HG03521 (cell line): ENCODE measurements around the gene PSME1.
A peak's percentile ranks its signal among the peaks of the same experiment; 100 is the strongest.

ENCODE experiments used
- ATAC-seq: cut with Tn5 transposase; IDR thresholded peaks from one replicate; pipeline ENCODE4 v1.9.1; 2021; ENCODE audit warnings: mild to moderate bottlenecking, moderate library complexity; ENCODE audit not compliant: unreplicated experiment

Gene PSME1

DNA sequence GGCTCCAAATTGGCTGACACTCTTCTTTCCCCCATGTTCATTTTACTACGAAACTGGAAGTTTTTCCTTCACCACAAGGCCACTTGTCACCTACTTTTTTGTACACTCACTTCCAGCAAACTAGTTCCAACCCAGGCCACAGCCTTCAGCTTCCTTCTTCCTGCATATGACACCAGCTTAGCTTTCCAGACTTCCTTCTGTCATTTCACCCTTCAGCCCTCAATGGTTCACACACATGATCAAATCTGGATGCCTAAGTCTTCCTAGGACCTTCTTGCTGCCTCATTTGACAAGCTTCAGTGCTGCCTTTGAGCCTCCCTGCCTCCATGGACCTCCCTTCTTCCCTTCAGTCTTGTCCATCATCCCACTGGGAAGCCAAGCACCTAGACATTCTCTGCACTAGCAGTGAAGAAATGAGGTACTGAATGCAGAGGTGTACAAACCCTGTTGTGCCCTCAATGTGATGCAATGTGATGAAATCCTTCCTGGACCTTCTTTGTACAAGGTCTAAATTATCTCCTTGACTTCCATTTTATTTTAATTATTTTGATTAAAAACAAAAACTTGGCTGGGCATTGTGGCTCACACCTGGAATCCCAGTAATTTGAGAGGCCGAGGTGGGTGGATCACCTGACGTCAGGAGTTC, 31.6 kb downstream of the PSME1 start:
- no peak for ATAC-seq

DNA sequence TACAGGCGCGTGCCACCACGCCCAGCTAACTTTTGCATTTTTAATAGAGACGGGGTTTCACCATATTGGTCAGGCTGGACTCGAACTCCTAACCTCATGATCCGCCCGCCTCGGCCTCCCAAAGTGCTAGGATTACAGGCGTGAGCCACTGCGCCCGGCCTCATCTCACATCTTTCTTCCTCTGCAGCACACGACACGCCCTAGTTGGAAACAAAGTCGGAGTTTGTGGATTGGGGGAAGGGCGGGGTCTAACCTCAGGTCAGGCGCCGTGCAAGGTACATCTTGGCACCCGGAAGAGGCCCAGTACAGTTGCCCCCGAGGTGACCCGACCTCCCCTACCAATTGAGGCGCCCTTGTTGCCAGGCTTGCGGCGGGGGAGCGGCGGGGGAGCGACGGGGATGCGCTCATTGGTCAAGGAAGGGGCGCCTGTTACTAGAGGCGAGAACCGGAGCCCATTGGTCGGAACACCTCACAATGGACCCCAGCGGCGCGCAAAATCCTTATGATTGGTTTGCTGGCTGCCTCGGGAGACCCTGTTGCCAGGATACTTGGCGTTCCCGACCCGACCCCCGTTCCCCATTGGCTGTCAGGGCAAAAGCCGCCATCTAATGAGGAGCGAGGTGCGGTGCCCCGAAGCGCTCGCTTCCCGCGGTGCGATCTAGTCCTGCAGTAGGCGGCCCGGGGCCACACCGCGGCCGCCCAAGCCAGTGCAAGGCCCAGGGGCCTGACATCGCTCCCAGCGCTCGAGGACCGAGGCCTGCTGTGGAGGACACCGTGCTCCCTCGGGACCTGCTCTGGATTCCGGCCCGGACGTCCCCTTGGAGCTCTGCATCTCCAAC, 35.6 kb downstream of the PSME1 start, which contains the start of gene REC8:
Gene REC8 (plus strand): TSS at position 659 of the 839 bp plus-strand sequence. CDS start 473 bp downstream, outside the sequence.
- ATAC-seq = peak; percentile 66

DNA sequence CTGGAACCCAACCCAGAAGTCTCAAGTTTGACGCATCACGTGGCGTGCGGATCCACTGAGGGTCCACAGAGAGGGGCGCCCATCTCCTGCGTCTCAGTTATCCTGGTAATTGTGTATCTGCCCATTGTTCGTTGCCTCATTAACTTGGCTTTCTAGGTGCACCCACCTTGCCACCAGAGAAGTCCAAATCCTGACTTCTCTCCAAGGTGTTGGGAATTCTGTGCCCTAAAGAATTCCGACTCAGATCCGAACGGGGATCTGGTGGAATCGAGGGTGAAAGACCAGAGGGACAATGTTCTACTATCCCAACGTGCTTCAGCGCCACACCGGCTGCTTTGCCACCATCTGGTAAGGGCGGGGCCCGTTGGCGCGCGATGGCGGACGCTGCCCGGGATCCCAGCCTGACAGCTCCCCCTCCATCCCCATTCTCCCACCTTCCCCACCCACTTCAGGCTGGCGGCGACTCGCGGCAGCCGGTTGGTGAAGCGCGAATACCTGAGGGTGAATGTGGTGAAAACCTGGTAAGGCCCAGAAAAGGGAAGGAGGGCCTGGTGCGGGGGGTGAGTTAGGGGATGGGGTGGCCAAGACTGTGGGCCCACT, 36.4 kb downstream of the PSME1 start:
- no peak for ATAC-seq

DNA sequence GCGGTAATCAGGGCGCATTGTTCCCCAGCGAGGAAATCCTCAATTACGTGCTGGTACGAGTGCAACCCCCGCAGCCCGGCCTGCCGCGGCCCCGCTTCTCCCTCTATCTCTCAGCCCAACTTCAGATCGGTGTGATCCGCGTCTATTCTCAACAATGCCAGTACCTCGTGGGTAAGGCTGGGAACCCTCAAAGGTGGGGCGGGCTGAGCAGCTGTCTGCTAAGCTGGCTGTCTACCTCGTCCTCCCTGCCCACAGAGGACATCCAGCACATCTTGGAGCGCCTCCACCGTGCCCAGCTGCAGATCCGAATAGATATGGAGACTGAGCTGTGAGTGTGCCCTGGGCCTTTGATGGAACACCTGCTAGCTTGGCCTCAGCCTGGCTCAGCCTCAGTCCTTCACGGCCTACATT, 36.9 kb downstream of the PSME1 start:
- no peak for ATAC-seq

DNA sequence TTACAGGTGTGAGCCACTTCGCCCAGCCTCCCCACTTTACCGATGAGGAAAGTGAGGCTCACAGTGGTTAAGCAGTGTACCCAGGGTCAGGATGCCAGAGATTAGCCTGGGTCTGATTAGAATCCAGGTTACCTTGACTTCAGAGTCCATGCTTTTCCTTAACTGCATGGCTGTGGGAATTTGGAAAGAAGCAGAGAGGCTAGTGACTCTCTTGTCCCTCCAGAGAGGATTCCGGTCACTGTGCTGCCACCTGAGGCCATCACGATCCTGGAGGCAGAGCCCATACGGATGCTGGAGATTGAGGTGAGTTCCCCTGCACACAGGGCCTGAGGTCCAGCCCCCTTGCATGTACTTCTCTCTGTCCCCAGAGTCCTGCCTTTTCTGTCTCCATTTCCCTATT, 40.6 kb downstream of the PSME1 start:
- no peak for ATAC-seq

DNA sequence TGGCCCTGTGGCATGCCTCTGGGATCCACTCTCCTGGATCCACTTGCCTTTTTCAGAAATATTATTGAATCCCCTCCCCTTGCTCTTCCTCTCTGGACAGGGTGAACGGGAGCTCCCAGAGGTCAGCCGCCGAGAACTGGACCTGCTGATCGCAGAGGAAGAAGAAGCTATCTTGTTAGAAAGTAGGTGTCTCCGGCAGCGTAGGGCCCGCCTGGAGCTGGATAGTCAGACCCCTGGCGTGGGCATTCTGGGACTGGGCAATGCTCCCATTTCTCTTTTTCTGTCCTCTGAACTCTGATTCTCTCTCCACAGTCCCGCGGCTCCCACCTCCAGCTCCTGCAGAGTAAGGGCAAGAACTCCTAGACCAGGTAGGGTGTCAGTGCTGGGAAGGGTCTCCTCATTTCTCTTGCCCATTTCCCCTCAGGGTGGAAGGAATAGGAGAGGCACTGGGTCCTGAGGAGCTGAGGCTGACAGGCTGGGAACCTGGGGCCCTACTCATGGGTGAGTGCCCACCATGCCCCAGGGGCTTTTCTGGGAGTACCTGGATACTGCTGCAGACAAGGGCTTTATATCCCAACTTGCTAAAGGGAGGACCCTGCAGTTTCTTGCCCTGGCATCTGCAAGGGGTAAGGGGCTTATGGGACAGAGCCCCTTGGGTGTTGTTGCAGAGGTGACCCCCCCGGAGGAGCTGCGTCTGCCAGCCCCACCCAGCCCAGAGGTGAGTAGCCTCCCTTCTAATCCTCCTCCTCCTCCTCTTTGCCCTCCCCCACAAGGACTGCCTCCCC, 41.2 kb downstream of the PSME1 start:
- ATAC-seq = no peak

DNA sequence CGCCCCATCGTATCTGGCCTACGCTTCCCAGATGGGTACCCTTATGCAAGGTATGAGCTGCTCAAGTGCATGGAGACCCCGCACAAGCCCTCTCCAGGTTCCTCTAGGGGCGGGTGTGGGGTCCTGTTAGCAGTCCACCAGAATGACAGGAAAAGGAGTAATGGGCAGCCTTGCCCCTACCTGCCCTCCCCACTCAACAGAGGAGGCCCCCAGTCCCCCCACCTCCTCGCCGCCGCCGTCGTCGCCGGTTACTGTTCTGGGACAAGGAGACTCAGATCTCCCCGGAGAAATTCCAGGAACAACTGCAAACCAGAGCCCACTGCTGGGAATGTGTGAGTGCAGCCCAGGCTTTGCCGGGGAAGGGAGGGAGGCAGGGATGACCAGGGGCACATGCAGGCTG, 41.9 kb downstream of the PSME1 start:
- ATAC-seq = no peak

DNA sequence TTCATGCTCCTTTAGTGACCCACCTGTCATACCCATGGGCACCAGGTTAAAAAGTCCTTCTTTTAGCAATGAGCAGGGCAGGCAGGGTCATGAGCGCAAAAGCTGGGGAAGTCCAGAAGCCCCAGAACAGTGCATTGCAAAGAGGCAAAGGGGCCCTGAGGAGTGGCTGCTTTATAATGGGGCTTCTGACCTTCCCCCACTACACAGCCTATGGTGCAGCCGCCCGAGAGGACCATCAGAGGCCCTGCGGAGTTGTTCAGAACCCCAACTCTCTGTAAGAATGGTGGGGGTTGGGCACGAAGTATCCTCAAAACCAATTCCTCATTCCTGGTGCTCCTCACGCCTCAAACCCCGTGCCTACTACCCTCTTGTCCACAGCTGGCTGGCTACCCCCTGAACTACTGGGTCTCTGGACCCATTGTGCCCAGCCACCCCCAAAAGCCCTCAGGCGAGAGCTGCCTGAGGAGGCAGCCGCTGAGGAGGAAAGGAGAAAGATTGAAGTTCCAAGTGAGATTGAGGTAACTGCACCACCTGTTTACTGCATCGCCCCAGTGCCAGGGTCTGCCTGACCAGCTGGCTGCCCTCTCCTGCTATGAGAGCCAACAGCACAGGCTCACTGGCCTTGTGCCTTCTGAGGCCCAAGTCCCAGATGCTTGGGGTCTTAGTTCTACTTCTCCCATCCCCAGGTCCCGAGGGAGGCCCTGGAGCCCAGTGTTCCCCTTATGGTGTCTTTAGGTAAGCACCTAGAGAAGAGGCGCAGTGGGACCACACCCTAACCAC, 42.6 kb downstream of the PSME1 start:
- no peak for ATAC-seq

DNA sequence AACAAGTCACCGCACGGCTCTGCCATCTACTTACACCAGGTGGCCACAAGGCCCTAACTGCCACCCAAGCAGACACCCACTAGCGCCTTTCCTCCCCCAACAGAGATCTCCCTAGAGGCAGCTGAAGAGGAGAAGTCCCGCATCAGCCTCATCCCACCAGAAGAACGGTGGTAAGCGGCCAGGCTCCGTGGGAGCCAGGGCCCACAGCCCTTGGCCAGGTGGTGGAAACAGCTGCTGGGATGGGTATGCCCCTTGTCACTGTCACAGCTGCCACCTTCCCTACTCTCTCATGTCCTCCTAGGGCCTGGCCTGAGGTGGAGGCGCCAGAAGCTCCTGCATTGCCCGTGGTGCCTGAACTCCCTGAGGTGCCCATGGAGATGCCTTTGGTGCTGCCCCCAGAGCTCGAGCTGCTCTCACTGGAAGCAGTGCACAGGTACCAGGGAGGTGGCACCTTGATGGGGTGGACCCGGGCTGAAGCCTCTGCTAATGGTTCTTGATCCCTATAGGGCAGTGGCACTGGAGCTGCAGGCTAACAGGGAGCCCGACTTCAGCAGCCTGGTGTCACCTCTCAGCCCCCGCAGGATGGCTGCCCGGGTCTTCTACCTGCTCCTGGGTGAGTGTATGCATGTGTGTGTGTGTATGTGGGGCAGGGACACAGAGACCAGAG, 43.4 kb downstream of the PSME1 start:
- ATAC-seq = no peak

DNA sequence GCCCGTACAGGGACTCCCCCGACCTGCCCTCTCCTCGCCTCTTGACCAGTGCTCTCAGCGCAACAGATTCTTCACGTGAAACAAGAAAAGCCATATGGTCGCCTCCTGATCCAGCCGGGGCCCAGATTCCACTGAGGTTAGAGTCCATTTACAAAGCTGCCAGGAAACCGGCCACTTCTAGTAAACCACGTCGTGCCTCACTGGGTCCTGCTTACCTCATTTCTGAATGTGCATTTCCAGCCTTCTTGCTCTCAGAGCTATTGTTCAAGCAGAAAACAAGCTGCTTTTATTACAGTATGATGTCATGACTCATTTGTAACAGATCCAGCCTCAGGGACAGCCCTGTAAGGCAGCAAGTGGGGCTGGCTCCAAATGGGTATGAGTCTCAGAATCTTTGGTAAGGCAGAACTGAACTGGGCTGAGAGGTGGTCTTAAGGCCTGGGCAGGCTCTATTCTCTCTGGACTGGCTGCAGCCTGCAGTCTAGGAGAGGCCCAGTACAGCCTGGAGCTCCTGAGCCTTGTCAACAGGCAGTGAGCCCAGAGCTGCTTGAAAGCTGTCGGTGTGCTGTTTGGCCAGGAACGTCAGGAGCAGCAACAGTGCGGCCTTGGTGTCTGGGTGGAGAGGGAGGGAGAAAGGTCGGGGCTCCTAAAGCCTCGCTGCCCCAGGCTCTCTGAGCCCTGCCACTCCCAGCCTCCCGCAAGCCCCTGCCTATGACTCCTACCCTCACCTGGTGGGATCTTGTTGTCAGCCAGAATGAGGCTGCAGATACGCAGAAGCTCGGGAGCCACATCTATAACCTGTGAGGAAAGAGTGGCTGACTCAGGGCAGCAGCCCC, 44.2 kb downstream of the PSME1 start:
- ATAC-seq = no peak

DNA sequence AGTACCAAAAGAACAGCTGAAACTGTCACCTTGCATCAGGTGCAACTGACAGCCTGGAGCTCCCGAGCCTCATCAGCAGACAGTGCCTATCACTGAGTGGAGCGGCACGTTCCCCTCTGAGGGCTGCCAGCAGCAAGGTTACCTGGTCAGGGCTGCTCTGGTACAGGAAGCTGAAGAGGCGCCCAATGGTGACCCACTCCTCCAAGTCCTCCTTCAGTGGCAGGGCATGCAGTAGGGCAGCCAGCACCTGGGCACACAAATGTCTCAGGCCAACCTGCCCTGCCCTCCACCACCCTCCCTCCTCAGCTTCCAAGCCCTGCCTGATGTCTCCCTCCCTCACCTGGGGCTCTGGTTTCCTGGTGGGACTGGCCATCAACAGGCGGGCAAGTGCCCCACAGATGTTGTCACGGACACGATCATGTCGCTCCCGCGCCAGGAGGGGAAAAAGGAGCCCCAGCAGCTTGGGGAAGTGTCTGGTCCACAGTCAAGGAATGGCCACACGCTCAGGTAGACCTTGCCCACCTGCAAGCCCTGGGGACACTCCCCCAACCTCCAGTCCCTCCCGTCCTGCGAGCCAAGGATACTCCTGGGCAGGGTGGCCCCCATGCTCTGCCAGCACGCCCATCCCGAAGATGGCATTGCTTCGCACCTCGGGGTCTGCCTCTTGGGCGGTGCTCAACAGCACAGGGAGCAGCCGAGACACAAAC, 45.5 kb downstream of the PSME1 start:
- ATAC-seq = no peak

DNA sequence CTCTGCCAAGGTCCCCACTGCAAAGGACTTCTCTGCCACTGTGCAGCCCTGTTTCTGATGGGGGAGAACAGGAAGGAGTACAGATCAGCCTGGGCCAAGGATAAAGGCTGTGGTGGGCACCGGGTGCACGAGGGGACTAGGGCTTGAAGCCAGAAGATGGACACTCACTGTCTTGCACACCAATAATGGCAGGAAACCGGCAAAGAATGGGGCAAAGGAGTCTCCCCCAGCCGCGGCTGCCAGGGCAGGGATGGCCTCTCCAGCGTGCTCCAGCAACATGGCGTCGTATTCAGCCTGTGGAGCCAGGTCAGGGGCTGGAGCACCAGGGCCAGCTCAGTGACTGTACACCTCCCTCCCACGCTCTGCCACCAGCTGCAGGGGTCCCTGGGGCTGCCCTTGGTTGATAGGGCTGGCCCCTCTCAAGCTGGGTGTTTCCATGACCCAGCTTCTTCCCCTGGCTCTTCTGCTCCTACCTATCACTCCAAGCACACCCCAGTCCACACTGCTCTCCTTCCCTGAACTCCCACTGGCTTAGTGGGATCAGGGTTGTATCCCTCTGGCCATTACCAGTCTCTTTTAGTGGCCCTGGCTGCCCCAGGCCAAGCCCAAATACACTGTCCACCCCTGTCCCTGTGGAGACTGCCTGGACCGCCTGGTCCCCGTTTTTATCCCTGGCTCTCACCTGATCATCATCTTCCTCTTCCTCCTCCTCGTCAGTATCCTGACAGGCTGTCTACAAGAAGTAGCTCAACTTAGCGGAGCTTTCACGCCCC, 46.3 kb downstream of the PSME1 start:
- no peak for ATAC-seq

DNA sequence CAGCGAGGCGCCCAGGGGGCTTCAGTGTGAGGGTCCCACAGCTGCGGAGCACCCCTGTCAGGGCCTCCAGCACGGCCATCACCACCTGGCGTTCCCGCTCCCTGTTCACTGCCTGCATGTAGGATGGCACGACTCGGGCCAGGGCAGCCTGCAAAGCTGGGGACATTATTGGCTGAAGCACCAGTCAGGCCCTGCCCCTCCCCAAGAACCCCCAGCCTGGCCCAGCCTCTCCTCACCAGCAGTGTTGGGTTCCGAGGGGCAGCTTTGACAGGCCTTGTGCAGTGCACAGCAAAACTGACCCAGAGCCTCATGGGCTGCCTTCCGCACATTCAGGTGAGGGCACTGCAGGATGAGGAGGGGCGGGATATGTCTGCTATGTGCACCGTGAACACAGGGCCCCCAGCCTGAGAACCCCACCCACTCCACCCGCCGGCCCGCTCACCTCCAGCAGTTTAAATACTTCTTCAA, 47.1 kb downstream of the PSME1 start:
- no peak for ATAC-seq

DNA sequence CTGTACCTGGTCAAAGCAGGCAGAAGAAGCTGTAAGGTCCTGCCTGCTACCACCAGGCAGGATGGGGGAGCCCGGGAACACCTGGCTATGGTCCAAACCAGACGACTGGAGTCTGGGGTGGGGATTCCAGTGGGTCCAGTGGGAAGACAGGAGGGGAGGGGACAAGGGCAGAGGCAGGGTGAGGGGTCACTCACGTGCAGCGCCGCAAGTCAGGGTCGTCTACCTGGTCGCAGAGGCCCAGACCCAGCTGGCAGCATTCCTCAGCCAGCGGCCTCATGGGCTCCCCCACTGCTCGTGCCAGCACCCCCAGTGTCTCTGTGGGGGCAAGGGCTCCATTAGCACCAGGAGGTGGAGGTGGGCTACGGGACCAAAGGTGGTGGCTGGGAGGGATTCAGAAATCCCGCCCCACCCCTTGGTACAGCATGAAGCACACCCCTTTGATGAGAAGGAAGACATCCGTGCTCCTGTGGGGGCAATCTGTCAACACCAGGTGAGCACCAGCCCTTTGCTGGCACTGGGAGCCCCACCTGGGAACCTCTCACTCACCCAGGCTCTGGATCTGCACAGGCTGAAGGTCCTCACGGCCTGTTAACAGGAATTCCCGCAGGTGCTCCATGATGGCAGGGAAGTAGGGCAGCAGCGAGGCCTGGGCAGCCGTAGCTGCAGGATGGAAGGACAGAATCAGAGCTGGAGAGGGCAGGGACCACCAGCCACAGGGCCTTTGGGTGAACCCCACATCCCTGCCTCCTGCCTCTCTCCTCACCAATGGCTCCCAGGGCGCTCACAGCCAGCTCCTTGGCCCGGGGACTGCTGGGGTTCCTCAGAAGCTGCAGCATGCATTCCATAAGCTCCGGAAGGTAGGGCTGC, 48.3 kb downstream of the PSME1 start:
- ATAC-seq = no peak

DNA sequence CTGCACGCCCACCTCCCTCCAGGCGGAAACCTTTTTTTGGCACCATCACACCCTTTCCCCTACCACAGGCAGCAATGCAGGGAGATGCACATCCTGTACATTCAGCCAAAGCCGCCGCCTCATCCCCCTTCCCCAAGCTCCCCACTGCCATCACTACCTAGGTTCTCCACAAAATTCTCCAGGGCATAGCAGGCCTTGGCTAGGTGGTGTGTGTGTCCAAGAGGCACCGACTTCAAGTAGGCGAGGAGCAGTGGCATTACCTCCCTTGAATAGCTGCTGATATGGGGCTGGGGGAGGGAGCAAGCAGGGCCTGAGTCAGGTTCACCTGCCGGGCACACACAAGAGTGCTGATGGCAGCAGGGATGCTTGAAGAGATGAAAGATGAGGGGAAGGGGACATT, 49.0 kb downstream of the PSME1 start:
- no peak for ATAC-seq

DNA sequence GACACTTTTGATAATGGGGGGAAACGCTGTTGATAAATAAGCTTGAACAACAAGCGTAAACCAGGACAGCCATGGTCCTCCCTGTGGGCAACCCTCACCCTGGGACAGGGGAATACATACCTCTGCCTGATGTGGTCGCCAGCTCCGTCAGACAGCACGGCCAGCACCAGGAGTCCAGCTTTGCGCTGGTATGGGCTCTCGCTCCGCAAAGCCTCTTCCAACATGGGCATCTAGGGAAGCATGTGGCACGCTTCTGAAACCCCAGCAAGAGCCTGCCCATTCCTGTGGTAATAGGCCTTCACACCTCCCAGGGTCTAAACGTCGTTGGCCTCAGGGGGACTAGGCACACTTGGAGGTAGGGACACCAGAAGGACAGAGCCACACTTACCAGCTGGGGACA, 49.7 kb downstream of the PSME1 start:
- ATAC-seq = no peak
